Amygdala (tissue), 56 donors: ENCODE results near the gene ZNF581.

Experiments
- DNase-seq, 56 donors: peaks; one replicate each; lab custom pipeline; 2025; lab: John Stamatoyannopoulos, UW

The ZNF581 gene

DNA sequence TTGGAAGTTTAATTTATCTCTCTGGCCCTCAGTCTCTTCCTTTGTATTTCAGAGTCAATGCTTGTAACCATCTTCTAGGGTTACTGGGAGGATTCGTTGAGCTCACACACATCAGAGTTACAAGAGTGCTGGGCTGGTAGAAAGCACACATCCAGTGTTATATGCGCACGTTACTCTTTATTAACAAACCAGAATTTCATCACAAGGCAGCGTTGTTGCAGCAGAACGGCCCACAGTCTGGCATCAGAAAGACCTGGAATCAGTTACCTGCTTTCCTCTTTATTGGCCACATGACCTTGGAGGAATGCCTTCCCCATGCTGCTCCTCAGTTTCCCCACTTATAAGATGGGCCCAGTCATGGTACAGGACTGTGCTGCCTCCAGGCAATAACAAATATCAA is 34.1 kb upstream of the ZNF581 start:
- DNase-seq, result no peak

GRCh38 chr19:55611300-55611982 is 32.0 kb upstream of the ZNF581 start:
- DNase-seq, result peak in 1 of 56 donors; percentile 24

DNA sequence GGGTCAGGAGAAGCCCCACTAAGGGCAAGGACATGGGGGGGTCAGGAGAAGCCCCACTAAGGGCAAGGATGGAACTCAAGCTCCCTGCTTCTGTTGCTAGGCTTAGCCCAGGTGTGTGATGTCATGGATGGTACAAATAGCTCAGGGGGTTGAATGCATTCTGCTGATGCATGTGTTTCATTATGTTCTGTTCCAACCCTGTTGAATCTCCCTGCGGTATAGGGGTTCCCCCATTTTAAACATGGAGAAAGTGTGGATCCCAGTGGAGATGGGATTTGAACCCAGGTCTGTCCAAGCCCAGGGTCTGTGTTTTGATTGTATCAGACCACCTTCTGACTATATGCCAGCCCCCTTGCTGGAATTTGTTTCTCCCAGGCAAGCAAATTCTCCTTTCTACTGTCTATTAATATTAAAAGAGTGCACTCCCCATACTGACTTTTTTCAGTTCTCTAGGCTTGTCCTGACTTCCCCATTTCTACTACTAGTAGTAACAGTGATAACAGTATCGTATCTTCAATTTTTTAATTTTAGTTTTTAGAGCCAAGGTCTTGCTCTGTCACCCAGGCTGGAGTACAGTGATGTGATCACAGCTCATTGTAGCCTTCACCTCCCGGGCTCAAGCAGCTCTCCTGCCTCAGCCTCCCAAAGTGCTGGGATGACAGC is 31.3 kb upstream of the ZNF581 start:
- DNase-seq, result no peak

GRCh38 chr19:55613396-55613795 is 30.1 kb upstream of the ZNF581 start:
- DNase-seq, result no peak

GRCh38 chr19:55613930-55614710 is 29.3 kb upstream of the ZNF581 start:
- DNase-seq, result no peak

- DNase-seq, result no peak
These were observed 28.5 kb upstream of the ZNF581 start for GRCh38 chr19:55614711-55615542.

- DNase-seq, result no peak
These were observed 27.7 kb upstream of the ZNF581 start for GRCh38 chr19:55615543-55616394.

DNA sequence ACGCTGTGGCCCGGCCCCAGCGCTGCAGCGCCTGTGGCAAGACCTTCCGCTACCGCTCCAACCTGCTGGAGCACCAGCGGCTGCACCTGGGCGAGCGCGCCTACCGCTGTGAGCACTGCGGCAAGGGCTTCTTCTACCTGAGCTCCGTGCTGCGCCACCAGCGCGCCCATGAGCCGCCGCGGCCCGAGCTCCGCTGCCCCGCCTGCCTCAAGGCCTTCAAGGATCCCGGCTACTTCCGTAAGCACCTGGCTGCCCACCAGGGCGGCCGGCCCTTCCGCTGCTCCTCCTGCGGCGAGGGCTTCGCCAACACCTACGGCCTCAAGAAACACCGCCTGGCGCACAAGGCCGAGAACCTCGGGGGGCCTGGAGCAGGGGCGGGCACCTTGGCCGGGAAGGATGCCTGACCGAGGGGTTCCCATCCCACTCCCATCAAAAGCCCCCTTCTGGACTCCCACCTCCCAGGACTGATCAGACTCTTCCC is 27.0 kb upstream of the ZNF581 start:
- no peak for DNase-seq

DNA sequence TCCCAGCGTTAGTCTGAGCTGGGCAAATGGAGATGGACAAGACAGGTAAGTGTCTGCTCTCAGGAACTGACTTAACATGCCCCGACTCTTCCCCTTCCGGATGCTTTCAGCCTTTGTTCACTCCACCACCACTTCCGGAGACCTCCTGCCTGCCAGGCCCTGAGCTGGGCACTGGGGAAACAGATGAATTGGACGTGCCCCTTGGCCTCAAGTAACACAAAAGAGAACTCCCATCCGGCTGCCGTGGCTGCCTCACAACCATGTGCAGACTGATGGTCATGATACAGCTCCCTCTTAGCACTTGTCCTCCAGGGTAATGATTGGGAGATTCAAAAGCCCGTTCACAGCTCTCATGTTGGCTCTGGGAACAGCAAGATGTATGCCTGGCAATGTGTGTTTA is 26.0 kb upstream of the ZNF581 start:
- no peak for DNase-seq

GRCh38 chr19:55618426-55618825 is 25.0 kb upstream of the ZNF581 start:
- no peak for DNase-seq

DNA sequence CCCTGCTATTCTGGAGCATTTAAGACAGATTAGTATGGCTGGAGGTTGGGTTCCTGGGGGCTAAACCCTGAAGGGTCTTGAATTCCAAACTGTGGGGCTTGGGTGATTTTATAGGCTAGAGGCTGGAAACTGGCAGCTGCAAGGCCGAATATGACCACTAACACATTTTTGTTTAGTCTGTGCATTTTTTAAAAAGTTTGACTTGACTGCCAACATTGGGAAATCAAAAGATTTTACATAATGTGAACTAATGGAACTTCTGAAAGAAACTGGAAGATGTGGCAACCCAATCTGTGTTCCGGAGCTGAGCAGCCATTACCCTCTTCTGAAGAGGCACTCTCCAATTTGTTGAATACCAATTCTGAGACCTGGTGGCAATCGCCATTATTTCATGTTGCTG is 24.2 kb upstream of the ZNF581 start:
- DNase-seq, result no peak

GRCh38 chr19:55620410-55621204 is 22.8 kb upstream of the ZNF581 start:
- DNase-seq, result no peak

DNA sequence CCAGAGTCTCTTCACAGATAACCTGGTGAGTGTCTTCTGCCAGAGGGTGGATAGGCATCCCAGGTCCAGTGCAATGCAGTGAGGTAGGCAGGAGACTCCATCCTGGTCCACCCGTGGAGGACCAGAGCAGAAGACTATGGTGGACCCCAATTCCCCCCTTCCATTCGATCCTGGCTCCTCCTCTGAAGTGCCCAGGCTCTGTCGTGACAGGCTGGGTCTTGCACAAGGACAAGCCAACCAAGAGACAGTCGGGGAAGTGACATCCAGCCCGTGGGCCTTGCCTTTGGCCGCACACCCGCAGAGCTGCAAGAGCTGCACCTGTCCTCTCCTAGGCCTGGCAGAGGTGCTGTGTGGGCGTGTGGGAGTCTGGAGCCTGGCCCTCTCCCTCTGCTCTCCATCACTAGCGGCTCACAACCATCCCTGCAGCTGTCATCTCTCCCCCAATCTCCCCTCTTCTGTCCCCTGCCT is 22.2 kb upstream of the ZNF581 start:
- no peak for DNase-seq

- DNase-seq, result no peak
These were observed 21.7 kb upstream of the ZNF581 start for GRCh38 chr19:55621673-55622231.

GRCh38 chr19:55622242-55622969 is 21.0 kb upstream of the ZNF581 start:
- no peak for DNase-seq

GRCh38 chr19:55623130-55623529 is 20.3 kb upstream of the ZNF581 start:
- no peak for DNase-seq

- DNase-seq, result no peak
These were observed 19.9 kb upstream of the ZNF581 start for GRCh38 chr19:55623561-55623960.
